ENCODE measurements around the gene AXIN1.
A peak's percentile ranks its signal among the peaks of the same experiment; 100 is the strongest.
"Not testable (repeated sequence)": the region's sequence is repeated elsewhere in the genome, so short reads cannot be mapped to it uniquely, and the experiment has no call there.

Gene AXIN1

DNA sequence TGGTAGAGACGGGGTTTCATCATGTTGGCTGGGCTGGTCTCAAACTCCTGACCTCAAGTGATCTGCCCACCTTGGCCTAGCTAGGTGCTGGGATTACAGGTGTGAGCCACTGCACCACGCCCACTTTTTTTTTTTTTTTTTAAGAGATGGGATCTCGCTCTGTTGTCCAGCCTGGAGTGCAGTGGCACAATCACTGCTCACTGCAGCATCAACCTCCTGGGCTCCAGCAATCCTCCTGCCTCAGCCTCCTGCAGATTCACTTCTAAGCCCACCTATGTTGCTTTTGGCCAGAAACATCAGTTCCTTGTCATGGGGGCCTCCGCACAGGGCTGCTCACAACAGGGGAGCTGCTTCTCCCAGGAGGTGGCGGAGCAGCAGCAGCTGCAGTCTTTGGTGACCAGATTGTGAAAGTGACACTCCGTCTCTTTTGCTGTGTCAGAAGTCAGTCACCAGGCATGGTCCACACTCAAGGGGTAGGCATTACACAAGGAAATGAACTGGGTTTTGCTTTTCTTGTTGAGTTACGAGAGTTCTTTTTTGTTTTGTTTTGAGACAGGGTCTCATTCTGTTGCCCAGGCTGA lies 40.0 kb upstream of the AXIN1 start:
- Histone ChIP-seq H3K27ac (ENCODE audit: low read depth, low read length) (no peak overlapping the region), H3K9ac (ENCODE audit: low read length) (no peak overlapping the region), H3K36me3 (ENCODE audit: control insufficient read depth, insufficient read depth, low read length) (no peaks in the 10 kb centered on the region), H3K27me3 (ENCODE audit: control insufficient read depth, insufficient read depth, low read length) (no peaks in the 10 kb centered on the region), H3K9me3 (ENCODE audit: control insufficient read depth, insufficient read depth, low read depth, low read length) (peaks cover 10% of the 10 kb centered on the region), H3K4me1 (ENCODE audit: control insufficient read depth, insufficient read depth, low read length) (peaks cover 20% of the 10 kb centered on the region), H3K4me3 (ENCODE audit: low read depth, low read length) (no peak overlapping the region)

DNA sequence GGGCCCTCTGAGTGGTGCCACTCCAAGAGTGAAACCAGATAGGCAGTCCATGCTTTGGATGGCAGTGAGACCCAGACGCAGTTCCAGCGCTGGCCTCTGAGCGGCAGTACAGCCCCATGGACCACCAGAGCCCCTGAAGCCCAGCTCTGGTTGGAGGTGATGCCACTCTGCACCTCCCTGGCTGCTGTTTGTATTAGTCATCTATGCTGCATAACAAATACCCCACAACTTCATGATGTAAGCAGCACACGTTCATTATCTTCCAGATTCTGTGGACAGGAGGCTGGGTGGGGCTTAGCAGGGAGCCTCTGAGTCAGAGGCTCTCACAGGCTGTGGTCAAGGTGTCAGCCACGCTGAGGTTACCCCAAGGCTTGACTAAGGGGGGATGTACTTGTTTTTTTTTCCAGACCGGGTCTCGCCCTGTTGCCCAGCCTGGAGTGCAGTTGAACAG lies 39.4 kb upstream of the AXIN1 start:
- no peak overlapping the region for H3K4me3 ChIP-seq (ENCODE audit: low read depth, low read length)
- H3K4me1 ChIP-seq (ENCODE audit: control insufficient read depth, insufficient read depth, low read length) = peaks cover 21% of the 10 kb centered on the region
- H3K9ac ChIP-seq (ENCODE audit: low read length) = no peak overlapping the region
- H3K36me3 ChIP-seq (ENCODE audit: control insufficient read depth, insufficient read depth, low read length) = no peaks in the 10 kb centered on the region
- H3K9me3 ChIP-seq (ENCODE audit: control insufficient read depth, insufficient read depth, low read depth, low read length) = peaks cover 10% of the 10 kb centered on the region
- H3K27ac ChIP-seq (ENCODE audit: low read depth, low read length) = no peak overlapping the region
- no peaks in the 10 kb centered on the region for H3K27me3 ChIP-seq (ENCODE audit: control insufficient read depth, insufficient read depth, low read length)

DNA sequence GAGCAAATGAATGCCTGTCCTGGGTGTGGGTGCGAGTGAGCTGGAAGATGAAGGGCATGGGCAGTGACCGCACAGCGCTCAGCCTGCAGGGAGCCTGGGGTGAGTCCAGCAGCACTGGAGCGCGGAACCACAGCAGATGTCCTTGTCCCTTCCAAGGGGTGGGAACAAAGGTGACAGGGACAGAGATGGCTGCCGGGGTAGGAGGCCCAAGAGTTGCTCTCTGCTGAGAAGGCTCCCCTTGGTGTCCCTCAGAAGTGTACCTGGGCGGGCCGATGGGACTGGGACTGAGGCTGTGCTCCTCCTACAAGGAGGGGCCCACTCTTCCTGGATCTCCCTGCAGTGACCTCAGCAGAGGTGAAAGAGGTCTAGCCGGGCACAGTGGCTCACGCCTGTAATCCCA lies 36.8 kb upstream of the AXIN1 start:
- H3K4me1 ChIP-seq (ENCODE audit: control insufficient read depth, insufficient read depth, low read length) = peaks cover 33% of the 10 kb centered on the region
- H3K9ac ChIP-seq (ENCODE audit: low read length) = no peak overlapping the region
- no peak overlapping the region for H3K4me3 ChIP-seq (ENCODE audit: low read depth, low read length)
- H3K27me3 ChIP-seq (ENCODE audit: control insufficient read depth, insufficient read depth, low read length) = no peaks in the 10 kb centered on the region
- H3K36me3 ChIP-seq (ENCODE audit: control insufficient read depth, insufficient read depth, low read length) = no peaks in the 10 kb centered on the region
- H3K27ac ChIP-seq (ENCODE audit: low read depth, low read length) = no peak overlapping the region
- H3K9me3 ChIP-seq (ENCODE audit: control insufficient read depth, insufficient read depth, low read depth, low read length) = peaks cover 10% of the 10 kb centered on the region

DNA sequence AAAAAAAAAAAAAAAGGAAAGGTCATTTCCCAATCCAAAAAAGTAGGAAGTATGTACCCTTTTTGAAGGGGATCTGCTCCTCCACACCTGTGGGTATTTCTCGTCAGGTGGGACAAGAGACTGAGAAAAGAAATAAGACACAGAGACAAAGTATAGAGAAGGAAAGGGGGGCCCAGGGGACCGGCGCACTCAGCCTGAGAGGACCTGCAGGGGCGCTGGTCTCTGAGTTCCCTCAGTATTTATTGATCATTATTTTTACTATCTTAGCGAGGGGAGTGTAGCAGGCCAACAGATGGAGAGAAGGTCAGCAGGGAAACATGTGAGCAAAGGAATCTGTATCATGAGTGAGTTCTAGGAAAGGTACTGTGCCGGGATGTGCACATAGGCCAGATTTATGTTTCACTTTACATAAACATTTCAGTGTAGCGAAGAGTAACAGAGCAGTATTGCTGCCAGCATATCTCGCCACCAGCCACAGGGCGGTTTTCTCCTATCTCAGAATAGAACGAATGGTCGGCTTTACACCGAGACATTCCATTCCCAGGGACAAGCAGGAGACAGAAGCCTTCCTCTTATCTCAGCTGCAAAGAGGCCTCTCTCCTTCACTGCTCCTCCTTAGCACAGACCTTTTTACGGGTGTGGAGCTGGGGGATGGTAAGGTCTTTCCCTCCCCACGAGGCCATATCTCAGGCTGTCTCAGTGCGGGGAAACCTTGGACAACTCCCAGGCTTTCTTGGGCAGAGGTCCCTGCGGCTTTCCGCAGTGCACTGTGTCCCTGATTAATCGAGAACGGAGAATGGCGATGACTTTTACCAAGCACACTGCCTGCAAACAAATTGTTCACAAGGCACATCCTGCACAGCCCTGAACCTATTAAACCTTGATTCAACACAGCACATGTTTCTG lies 35.5 kb upstream of the AXIN1 start:
- not testable (repeated sequence) for H3K27me3 ChIP-seq (ENCODE audit: control insufficient read depth, insufficient read depth, low read length); H3K9ac ChIP-seq (ENCODE audit: low read length); H3K4me3 ChIP-seq (ENCODE audit: low read depth, low read length); H3K36me3 ChIP-seq (ENCODE audit: control insufficient read depth, insufficient read depth, low read length); H3K27ac ChIP-seq (ENCODE audit: low read depth, low read length)
- peaks cover 45% of the 10 kb centered on the region for H3K4me1 ChIP-seq (ENCODE audit: control insufficient read depth, insufficient read depth, low read length)
- peaks cover 10% of the 10 kb centered on the region for H3K9me3 ChIP-seq (ENCODE audit: control insufficient read depth, insufficient read depth, low read depth, low read length)

DNA sequence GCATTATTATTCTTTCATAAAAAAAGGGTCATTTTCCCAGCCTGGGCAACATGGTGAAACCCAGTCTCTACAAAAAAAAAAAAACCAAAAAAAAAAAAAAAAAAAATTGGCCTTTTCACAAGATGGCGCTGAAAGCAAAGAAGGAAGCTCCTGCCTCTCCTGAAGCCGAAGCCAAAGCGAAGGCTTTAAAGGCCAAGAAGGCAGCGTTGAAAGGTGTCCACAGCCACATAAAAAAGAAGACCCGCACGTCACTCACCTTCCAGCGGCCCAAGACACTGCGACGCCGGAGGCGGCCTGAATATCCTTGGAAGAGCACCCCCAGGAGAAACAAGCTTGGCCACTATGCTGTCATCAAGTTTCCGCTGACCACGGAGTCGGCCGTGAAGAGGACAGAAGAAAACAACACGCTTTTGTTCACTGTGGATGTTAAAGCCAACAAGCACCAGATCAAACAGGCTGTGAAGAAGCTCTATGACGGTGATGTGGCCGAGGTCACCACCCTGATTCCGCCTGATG lies 34.2 kb upstream of the AXIN1 start:
- Histone ChIP-seq H3K9me3 (ENCODE audit: control insufficient read depth, insufficient read depth, low read depth, low read length) (no peaks in the 10 kb centered on the region), H3K27ac (ENCODE audit: low read depth, low read length) (no peak overlapping the region)

DNA sequence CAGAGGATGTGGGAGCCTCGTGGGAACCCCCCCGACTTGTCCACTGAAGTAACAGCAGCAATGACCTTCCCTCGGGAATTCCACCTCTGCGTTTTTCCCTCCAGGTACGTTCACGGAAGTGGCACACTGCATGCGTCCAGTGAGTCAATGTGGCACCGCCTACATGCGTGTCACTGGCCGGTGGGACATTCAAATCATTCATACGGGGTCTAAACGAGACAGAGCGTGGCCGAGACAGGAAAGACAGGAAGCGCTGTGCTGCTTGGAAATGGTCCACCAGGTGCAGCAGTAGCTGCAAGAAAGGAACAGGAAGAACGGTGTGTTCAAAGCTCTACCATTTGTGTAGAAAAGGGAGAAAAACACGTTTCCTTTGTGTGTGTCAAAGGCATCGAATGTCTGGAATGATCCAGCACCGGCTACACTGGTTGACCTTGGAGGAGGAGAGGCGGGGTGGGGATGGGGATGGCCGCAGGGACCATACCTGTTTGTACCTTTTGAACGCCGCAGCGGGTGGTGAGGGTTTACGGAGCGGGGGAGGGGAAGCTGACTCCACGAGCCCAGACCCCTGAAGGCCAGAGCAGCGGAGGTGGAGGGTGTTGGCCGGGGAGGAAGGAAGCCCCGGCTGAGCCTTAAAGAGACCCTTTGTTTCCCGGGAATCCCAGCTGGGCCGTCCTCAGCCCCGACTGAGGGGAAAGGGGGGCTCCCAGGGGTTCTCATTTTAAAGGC lies 31.0 kb upstream of the AXIN1 start:
- Histone ChIP-seq H3K36me3 (ENCODE audit: control insufficient read depth, insufficient read depth, low read length) (no peaks in the 10 kb centered on the region), H3K4me3 (ENCODE audit: low read depth, low read length) (peak overlapping the region; percentile 88), H3K27ac (ENCODE audit: low read depth, low read length) (peak overlapping the region; percentile 95; the same call in 1 of the 2 replicates), H3K27me3 (ENCODE audit: control insufficient read depth, insufficient read depth, low read length) (peaks cover 4% of the 10 kb centered on the region; the same call in 1 of the 2 replicates), H3K9me3 (ENCODE audit: control insufficient read depth, insufficient read depth, low read depth, low read length) (no peaks in the 10 kb centered on the region), H3K9ac (ENCODE audit: low read length) (peak overlapping the region; percentile 75), H3K4me1 (ENCODE audit: control insufficient read depth, insufficient read depth, low read length) (peaks cover 54% of the 10 kb centered on the region)

More for the DNA sequence above, 34.2 kb upstream of the AXIN1 start:
- Histone ChIP-seq H3K36me3 (ENCODE audit: control insufficient read depth, insufficient read depth, low read length) (no peaks in the 10 kb centered on the region), H3K9ac (ENCODE audit: low read length) (no peak overlapping the region), H3K27me3 (ENCODE audit: control insufficient read depth, insufficient read depth, low read length) (peaks cover 4% of the 10 kb centered on the region; the same call in 1 of the 2 replicates), H3K4me1 (ENCODE audit: control insufficient read depth, insufficient read depth, low read length) (peaks cover 46% of the 10 kb centered on the region), H3K4me3 (ENCODE audit: low read depth, low read length) (no peak overlapping the region)

DNA sequence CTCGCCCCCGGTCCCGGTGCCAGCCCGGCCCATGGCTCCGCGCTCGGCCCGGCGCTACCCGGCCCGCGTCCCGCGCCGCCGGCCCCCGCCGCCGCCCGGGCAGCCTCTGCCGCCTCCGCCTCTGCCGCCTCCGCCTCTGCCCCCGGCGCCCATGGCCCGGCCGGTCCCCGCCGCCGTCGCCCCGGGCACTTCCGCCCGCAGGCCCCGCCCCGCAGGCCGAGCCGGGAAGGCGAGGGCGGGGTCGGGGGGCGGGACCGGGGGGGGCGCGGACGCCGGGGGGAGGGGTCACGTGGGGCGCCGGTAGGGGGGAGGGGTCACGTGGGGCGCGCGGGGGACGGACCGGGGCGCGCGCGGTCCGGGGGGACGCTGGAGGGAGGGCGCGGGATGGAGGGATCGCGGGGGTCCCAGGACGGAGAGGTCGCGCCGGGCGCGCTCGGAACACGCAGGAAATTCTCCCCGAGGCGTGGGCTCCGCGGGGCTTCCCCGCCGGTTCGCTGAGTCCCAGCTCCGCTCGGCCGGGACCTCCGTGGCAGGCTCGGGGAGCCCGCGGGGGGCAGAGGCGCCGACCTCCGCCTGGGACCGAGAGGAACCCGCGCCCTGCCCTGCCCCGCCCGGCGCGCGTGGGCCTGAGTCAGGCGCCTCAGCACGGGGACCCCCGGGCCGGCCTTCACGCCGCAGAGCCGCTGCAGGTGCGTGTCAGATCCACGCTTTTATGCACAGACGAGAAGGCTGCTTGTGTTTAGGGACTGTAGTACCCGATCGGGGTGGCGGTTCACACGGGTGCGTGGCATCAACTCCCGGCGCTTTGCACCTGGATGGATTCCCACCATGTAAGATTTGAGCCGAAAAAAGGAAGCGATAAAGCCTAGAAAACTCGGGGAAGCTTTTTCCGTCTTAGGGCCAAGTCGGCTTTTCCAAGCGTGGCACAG lies 29.5 kb upstream of the AXIN1 start, which contains the start of gene PGAP6:
Gene PGAP6, minus strand, starts transcription at position 190 of the 929 bp plus-strand sequence. Its CDS starts 157 bp downstream, at position 33.
- Histone ChIP-seq H3K36me3 (ENCODE audit: control insufficient read depth, insufficient read depth, low read length) (peaks cover 9% of the 10 kb centered on the region), H3K27ac (ENCODE audit: low read depth, low read length) (peak within 1 kb of the TSS; percentile 82; the same call in 1 of the 2 replicates), H3K9me3 (ENCODE audit: control insufficient read depth, insufficient read depth, low read depth, low read length) (no peaks in the 10 kb centered on the region), H3K9ac (ENCODE audit: low read length) (peak within 1 kb of the TSS; percentile 75), H3K4me1 (ENCODE audit: control insufficient read depth, insufficient read depth, low read length) (peaks cover 46% of the 10 kb centered on the region), H3K27me3 (ENCODE audit: control insufficient read depth, insufficient read depth, low read length) (peaks cover 4% of the 10 kb centered on the region; the same call in 1 of the 2 replicates), H3K4me3 (ENCODE audit: low read depth, low read length) (peak within 1 kb of the TSS; percentile 88)

DNA sequence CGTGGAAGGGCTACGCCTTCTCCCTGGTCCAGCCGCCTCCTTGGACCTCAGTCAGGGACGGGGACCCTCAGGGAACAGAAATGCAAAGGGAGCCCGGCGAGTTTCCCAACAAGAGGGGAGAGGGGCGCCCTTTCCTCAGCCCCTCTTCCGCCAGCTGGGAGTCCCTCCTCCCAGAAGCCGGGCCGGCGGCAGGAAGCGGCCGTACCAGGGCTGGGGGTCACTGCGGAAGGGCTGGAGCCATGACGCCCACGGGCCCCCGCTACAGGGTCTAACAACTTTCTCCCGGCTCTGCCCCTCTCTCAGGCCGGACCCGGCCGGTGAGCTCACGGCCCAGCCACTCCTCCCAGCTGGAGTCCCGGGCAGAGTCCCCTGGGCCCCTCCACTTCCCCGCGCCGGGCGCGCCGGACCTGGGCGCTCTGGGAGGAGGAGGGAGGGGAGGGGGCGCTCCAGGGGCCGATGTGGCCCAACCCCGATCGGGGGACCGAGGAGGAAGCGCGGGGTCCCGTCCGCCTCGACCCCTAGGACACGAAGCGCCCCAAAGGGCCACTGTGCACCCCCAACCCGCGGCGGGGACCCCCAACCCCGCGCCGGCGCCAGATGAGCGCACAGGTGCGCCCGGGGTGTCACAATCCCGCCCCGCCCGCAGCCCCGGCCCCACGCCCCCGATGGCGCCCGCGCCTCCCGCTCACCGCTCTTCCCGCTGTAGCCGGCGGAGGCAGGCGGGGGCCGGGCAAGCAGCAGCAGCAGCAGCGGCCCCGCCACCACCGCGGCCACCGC lies 28.7 kb upstream of the AXIN1 start:
- Histone ChIP-seq H3K27ac (ENCODE audit: low read depth, low read length) (peak overlapping the region; percentile 58; the same call in 1 of the 2 replicates), H3K4me3 (ENCODE audit: low read depth, low read length) (peak overlapping the region; percentile 72), H3K9ac (ENCODE audit: low read length) (peak overlapping the region; percentile 51), H3K4me1 (ENCODE audit: control insufficient read depth, insufficient read depth, low read length) (peaks cover 39% of the 10 kb centered on the region), H3K27me3 (ENCODE audit: control insufficient read depth, insufficient read depth, low read length) (peaks cover 4% of the 10 kb centered on the region; the same call in 1 of the 2 replicates), H3K9me3 (ENCODE audit: control insufficient read depth, insufficient read depth, low read depth, low read length) (no peaks in the 10 kb centered on the region), H3K36me3 (ENCODE audit: control insufficient read depth, insufficient read depth, low read length) (peaks cover 17% of the 10 kb centered on the region)

DNA sequence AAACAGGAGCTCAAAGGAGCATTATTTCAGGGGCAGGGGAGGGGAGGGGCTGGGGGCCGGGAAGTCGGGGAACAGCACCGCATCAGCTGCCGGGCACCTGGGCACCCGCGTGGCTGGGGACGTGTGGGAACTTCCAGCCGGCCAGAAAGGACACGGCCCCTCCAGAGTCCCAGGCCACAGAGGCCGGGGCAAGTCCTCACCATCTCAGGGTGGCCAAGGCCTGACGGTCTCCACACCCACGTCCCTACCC lies 28.2 kb upstream of the AXIN1 start:
- Histone ChIP-seq H3K27ac (ENCODE audit: low read depth, low read length) (peak overlapping the region; percentile 58; the same call in 1 of the 2 replicates), H3K9me3 (ENCODE audit: control insufficient read depth, insufficient read depth, low read depth, low read length) (no peaks in the 10 kb centered on the region), H3K4me3 (ENCODE audit: low read depth, low read length) (peak overlapping the region; percentile 72), H3K27me3 (ENCODE audit: control insufficient read depth, insufficient read depth, low read length) (peaks cover 4% of the 10 kb centered on the region; the same call in 1 of the 2 replicates), H3K9ac (ENCODE audit: low read length) (peak overlapping the region; percentile 51), H3K36me3 (ENCODE audit: control insufficient read depth, insufficient read depth, low read length) (peaks cover 23% of the 10 kb centered on the region), H3K4me1 (ENCODE audit: control insufficient read depth, insufficient read depth, low read length) (peaks cover 34% of the 10 kb centered on the region)

All from HUES6 (cell line).